Activated CD4-positive, alpha-beta T cell treated with anti-CD3 and anti-CD28 coated beads, Interleukin-2, amount 50 U/mL, for 24 hours (primary cell): ENCODE results near the gene SHTN1.

Experiments
- DNase-seq, 2 donors: peaks; one replicate each; pipeline ENCODE4 v3.0.0-alpha.2; 2020; ENCODE audit warnings: low read depth in 1 of 2, low spot score in 1 of 2

The SHTN1 gene

DNA sequence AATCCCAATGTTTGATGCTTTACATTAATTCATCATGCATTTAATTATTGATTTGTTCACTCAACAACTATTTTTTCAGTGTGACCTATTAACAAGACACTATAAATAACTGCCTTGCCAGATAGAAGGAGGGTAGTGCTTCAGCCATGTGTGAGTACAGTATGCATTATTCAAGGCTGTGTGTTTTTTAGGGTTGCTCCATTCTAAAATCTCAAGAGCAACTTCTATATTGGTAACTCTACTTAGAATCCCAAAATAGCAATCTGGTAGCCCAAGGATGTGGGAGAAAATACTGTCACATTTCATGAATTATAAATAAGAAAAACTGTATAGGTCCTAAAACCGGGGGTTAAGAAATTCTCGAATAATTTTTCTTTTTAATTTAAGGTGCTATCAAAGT, 85.8 kb downstream of the SHTN1 start:
- no peak for DNase-seq

DNA sequence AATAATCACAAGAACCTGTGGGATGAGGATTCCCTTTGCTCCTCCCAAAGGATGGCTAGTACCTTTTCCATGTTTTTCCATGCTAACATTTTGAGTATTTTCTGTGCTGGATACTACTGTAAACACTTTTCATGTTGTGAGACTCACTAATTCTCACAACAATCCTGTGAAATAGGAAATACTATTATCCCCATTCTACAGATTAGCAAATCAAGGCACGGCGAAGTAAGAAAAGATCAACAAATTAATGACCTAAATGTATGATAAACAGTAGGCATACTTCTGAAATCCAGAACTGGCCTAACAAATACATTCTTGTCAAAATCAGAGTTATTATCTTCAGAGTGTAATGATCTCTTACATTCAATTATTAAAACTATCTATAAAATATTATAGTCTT, 86.4 kb downstream of the SHTN1 start:
- DNase-seq: no peak

DNA sequence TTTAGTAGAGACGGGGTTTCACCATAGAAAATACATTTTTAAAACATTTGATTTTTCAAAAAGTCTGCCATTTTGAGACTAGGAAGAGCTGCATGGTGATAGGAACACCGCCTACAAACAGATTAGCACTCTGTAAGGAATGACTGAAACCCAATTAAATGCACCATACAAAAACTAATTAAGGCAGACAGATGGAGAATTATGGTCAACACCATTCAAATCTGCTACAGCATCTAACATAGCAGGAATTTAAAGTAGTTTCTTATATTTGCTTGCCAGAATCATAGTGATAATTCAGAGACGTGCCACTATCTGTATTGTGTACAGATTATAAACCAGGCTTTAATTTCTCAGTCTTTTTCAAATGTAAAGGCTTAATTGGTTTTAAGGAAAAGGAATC, 87.5 kb downstream of the SHTN1 start:
- DNase-seq: no peak

DNA sequence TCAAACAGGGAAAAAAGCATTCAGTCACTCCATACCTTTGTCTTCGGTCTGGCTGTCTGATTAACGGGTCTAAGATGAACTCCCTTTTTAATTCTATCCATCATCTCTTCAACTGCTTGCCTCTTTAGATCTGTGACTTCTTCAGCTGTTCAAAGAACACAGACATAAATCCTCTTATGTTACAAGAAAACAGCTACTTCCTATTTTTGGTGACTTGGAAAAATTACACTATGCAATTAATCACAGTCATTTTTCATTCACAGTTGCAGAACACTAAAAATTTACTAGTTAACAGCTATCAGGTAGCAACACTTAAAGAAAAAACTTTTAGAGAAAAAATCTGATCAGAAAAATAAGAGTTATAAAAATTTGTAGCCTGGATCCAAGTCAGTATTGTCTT, 89.6 kb downstream of the SHTN1 start:
- DNase-seq: no peak

DNA sequence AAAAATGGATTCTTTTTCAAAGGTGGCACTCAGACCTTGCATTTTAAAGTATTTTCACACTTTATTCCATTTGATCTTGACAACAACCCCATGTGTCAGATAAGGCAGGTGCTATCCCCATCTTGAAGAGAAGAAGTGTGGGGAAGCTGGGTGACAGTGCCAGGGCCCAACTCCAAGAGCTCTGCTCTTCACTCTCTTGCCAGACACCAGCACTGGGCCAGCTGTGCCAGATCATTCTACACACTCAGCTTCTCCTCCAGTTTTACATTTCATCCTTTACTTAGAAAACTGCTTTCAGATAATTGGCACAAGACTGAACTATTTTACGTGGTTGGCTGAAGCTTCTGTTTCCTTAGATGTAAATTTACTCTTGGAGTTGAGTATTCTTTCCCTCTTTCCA, 91.3 kb downstream of the SHTN1 start:
- DNase-seq: no peak

DNA sequence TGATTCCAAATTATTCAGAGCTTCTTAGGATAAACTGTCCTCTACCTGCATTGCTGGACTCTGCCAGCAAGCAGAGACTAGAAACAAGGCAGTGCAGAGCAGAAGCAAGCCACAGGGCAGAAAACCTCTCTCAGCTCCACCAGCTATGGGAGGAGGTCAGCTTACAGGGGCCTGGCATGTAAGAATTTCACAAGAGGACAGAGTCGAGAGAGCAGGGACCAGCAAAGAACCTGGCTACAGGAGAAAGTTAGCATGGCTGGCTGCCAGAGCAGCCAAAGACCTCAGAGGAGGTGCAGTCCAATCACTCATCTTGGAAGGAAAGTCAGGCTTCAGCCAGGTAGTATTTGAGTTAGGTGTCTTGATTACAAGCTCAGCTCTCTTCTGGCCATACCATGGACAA, 92.8 kb downstream of the SHTN1 start:
- DNase-seq: no peak

DNA sequence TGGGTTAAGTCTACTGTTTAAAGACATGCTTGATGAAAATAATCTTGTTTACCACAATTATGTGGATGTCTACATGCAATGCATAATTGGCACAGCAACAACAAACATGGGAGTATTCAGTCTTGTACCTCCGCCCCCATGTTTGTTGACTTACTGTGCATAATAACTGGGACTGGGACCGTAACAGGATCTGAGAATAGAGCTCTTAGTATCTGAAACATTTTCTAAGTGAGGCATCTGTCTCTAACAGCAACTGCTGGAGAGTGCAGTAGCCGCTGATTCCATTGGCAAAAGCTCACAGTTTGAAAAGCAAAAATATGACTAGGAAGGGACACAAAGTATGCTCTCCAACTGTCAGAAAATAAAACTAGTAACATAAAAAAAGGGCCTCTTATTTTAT, 94.1 kb downstream of the SHTN1 start:
- no peak for DNase-seq

DNA sequence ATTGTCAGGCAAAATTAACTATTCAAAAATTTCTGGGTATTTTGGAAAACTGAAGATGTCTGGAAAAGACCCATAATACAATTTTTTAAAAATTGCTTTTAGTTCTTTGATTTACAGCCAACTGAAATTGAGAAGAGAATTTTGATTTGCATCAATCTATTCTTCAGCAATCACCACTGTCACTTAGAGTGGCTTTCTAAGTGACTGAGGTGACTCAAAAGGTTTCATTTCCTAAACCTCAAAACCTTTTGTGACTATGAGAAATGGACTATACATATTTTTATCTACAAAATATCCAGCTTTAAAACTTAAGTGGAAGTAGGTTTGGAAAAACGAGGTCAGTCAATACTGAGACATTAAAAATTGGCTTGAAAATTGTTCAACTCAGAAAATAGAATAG, 95.7 kb downstream of the SHTN1 start:
- no peak for DNase-seq

DNA sequence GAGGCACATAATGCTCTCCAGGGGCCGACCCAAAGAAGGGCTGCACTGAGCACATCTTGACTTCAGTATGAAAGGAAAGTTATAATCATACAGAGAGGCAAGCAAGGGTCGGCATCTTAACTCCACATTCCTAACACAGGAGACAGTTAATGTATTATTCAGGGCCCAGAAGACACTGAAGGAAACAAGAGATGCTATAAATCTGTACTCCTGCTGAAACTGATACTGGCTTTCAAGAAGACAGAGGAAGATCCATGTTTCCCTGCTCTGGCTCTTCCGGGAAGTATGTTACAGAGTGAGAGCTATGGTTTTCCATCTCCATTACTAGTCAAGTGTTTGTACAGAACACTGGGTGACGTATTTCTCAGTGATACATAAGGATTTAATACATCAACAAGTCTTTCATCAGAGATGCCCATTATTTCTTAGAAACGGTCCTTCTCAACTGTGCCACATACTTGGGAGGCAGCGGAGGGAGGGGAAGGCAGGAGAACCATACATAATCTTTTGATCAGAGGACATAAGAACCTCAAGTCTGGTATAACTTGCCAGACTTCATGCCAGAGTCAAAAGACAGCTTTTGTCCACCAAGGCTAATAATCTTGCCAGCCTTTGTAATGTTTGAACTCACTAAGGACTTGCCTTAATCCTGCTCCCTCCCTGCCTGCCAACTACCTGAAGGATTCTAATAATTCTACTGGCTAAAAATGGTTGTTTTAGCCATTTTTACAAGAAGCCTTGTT, 97.6 kb downstream of the SHTN1 start:
- DNase-seq: no peak

DNA sequence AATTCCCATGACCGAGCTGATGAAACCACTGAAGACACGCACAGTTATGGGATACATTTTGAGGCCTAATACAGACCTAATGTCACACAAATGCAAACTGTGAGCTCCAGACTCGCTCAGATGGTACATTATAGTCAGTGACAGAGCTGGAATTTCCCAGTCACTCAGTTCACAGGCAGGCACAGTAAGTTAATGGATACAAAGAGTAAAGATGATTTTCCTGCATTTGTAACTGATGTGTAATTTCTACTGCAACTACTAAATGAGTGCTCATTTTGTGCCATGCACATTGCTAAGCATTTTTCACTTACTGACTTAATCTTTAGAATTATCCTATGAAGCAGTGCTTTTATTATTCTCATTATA, 99.2 kb downstream of the SHTN1 start:
- DNase-seq: no peak

DNA sequence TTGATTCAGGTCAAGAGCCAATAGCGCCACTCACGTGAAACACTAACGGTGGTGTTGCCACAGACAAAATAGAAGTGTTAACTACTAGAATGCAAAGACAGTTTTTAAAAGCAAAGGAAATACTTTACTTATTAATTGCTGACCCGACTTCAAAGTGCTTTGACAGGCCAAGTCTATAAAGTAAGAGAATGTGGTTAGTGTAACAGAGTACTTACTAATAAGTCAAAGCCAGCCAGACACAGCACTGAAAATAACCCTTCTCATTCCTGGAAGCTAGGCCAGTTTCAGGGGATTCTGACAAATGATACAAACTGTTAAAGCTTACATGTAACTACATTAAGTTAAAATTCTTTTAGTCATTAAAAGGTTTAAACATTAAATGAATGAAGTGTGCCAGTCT, 105.4 kb downstream of the SHTN1 start:
- no peak for DNase-seq

DNA sequence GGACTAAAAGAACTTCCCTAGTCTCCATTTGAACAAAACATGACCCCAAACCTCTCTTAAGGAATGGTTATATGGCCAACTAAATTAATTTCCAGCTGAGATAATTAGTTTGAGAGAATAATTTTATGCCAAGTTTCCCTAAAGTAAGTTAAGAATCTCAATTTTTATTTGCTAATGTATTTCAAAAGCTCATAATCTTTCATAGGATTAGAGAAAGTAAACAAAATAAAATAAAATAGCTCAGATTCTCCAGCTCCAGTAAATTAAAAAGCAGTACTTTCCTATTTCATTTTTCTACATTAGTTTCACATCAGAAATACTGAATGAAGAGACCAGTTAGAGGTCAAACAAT, 111.3 kb downstream of the SHTN1 start:
- DNase-seq: no peak

DNA sequence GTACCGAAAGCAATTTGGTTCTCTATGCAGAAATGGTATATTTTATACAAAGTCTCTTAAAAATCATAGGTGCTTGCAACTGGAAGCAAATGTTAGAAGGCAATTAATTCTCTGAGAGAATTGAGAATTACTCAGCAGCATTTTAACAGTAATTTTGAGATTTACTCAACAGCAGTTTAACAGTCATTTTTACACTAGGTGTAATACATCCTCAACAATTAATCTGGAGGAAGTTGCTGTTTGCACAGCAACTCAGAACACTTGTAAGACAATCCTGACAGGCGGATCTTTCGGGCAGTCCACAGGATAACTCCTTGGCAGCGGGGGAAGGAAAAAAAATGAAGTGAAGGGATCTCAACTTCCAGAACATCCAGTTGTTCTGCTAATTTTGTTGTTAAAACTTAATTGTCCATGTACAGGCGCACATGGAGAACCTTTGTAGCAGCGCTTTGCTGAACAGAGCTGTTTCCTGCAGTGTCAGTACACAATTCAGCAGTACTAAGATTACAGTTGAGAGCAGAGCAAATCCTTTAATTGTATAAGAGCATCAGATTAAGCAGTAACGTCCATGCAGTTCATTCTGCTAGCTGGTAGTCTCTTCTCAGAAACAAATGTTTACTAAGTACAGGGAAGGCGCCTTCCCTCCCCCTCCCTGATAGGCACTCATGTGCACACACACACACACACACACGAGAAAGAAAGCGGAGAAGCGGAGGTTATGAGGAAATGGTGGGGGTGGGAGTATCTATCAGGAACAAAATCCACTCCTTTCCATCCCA, 111.9 kb downstream of the SHTN1 start:
- DNase-seq: no peak

DNA sequence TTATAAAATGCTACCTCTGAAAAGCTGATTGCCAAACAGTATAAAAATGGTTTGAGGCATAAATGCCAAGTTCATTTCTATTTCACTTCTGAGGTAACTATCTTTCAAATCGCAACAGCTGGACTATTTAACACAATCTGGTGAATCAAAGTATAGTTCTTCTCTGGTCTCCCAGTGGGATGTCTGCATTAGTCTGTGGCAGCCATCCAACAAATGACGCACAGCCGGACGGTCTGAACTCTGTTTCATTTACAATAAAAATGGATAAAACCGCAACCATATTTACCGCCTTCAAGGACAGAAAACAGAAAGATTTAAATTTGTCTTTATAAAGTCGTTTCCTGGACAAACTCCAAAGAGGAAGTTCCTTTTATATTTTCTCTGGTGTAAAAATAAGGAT, 113.8 kb downstream of the SHTN1 start:
- DNase-seq: no peak

DNA sequence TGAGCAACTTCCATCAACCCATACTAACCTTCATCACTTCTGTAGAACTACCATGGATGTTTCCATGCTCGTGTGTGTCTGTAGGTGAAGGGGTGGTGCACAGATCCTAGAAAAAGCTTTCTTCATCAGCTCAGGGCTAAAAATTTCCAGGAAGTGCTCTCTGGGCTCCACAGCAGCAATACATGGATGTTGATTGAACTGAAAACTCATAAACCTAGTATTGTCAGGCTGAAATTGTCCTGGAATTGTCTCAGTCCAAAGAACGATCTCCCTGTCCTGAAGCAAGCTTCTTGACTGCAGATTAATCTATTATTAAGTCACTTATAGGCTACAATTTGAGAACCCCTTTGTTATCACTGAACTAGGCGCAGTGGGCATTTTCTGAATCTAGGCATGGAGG, 115.9 kb downstream of the SHTN1 start:
- DNase-seq: no peak

DNA sequence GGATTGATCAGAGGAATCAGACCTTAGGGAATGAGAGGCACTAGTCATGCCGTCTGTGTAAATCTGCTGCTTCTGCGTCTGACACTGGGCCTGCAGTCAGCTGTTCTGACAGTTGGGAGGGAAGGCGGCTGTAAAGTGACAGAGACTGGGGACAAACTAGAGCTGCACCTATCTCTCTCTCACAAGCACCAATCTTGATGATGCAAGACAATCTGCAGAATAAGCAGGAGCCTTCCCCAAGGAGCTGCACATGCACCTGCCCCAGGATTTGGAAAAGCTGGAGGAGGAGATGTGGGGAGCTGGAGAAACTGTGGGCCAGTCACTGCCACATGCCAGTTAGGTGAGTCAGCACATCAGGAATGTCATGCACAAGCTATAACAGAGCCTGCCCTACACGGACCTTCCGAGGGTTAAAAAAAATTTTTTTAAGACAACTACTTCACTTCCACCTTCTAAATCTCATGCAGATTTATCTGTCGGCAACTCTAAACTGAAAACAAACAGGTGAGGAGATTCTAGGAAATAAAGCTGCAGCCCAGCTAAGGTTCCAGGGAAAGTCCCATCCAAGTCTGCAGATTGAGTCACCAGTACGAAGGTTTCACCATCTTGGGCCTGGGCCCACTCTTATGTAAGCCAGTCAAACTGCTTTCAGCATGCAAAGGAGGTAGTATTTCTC, 116.5 kb downstream of the SHTN1 start:
- DNase-seq: no peak

DNA sequence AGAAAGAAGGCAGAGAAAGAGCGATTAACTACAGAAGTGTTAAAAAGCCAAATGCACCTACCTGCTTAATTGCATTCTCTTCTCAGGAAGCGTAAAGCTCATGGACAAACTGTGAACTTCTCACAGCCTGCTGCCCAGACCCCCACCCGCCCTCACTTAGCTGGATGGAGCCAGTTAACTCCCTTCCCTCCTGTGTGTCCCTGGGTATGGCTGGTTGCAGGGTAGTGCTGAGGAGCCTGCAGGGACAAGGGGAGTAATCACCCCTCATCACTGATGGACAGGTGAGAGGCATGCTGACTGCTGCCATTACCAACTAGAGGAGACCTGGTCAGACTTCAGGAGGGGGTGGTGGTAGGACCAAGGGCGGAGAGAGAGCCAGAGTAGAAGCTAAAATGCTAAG, 118.2 kb downstream of the SHTN1 start:
- no peak for DNase-seq

DNA sequence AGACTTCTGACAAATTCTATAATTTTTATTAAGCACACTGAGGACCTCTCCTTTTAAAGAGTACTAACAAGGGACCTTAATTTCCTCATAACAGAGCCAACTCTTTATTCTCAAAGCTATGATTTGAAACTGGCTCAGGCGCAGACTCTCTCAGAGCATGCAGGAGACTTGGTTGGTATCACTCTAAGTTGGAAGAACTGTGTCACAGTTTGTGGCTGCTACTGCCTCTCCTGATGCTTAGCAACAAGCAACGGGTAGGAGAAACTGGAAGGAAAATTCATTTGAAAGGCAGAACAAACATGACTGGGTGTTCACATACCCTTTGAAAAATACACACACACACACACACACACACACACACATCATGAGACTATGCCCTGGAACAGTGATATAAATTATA, 122.3 kb downstream of the SHTN1 start:
- no peak for DNase-seq

DNA sequence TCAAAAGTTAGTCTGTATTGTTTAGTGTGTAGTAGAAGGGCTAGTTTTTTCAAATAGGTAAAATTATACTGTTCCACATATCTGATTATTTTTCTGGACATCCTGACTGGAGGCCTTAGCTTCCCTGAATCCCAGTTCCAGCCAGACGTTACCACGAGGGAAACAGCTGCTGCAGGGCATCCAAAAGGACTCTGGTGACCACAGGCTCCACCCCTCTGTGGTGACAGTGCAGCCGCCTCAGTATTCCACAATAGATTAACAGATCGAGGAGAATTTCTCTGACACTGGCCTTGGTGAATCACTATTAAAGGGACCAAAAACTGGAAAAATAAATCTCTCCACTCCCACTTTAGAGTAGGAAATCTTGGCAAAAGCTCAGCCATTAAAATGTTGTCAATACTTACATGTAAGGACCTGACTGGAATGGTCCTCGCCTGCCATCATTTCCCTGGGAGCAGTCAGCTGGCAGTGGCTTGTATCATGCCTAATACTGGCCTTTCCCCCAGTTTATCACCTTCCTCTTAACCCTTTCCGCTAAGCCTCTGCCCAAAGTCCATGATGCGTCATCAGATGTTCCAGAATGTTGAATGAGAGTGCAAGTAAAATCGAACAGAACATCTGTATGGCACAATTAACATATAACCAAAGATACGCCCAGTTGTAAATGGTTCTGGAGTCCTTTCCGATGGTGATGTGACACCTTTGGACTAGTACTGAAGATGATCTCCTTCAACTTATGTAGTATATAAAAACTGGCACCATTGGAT, 124.1 kb downstream of the SHTN1 start:
- DNase-seq: no peak

DNA sequence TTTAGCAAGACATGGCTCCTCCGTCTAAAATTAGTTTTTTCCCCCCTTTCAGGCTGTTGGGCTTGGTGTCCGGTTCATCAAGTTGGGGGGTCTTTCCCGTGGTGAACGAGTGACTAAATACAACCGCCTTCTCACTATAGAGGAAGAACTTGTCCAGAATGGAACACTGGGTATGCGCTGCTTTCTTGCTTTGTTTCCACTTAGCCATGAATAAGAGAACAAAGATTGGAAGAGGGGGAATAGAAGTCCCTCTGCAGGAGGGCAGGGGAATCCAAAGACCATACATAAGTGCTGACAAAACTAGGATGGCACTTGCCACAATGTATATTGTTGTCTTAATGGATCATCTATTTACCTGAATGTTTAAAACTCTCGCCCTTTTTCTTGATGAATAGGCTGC, 125.2 kb downstream of the SHTN1 start:
- no peak for DNase-seq

DNA sequence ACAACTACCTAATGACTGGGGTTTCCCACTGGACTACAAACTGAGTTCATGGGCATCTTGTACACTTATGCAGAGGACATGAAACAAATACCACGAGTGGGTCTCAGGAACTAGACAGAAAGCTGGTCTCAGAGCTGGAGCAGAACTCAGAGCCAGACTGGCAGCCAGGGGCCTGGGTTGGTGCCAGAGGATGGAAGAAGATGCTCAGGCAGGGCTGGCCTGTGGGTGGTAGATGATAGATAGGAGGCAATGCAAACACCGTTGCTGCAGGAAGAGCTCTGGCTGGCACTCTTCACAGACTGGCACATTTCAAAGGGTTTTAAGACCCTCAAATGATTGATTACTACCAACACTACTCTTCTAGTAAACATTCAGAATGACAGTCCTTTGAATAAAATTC, 126.9 kb downstream of the SHTN1 start:
- no peak for DNase-seq

DNA sequence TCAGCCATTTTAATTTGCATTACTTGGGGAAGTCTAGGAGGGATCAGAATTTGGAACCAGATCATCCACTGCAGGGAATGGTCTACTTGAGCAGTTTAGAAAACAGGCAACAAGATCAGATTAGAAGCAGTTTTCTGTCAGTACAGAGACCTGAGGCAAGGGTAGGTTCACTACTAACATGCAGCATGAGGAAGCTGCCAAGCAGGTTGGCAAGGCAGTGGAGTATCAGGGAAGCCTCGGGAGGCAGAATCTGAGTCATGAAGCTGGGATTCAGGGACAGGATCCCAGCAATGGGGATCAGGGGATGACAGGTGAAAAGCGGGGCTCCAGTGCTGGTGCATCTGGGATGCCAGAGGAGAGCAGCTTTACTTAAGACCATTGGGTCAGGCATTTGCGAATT, 127.6 kb downstream of the SHTN1 start:
- no peak for DNase-seq
